NCI-H2029 (cell line): ENCODE results near the gene ADCY6.
"Not testable (repeated sequence)": the region's sequence is repeated elsewhere in the genome, so short reads cannot be mapped to it uniquely, and the experiment has no call there.

Experiments
- DNase-seq: peaks from one replicate; lab custom pipeline; 2025; lab: John Stamatoyannopoulos, UW

The ADCY6 gene

DNA sequence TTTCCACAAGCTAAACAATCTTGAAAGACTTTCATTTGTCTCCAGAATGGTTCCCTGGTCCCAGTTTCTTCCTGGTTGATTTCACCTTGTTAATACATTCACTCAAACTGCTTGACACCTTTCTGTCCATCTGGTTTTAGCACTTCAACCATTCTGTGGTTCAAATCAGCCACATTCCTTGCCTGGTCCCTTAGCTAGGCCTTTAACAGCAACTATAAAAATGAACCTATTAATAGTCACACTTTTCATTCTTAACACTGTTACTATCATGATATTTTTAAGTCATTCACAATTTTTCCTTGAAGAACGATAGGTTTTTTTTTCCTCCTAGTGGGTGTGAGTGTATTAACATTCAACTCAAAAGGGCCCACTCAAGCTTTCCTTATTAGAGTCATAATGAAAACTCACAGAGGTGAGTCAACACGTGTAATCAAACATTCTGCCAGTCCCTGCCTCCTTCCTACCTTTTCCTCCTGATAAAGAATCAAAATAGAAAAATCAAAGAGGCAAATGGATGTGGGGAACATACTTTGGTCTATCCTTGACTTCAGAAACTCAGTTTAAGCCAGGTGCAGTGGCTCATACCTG, 38.0 kb downstream of the ADCY6 start:
- no peak for DNase-seq

DNA sequence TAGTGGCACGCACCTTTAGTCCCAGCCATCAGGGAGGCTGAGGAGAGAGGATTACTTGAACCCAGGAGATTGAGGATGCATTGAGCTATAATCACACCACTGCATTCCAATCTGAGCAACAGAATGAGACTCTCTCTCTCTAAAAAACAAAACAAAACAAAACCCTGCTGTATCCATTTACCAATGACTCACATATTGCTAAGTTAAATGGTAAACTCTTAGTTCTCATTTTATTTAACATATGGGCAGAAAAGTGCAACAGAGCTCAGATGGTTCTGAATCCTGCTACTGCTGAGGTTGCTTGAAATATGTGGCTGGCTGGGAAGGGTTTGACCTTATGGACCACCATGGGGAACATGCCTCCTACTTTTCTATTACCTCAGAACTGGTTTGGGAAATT, 38.7 kb downstream of the ADCY6 start:
- no peak for DNase-seq

DNA sequence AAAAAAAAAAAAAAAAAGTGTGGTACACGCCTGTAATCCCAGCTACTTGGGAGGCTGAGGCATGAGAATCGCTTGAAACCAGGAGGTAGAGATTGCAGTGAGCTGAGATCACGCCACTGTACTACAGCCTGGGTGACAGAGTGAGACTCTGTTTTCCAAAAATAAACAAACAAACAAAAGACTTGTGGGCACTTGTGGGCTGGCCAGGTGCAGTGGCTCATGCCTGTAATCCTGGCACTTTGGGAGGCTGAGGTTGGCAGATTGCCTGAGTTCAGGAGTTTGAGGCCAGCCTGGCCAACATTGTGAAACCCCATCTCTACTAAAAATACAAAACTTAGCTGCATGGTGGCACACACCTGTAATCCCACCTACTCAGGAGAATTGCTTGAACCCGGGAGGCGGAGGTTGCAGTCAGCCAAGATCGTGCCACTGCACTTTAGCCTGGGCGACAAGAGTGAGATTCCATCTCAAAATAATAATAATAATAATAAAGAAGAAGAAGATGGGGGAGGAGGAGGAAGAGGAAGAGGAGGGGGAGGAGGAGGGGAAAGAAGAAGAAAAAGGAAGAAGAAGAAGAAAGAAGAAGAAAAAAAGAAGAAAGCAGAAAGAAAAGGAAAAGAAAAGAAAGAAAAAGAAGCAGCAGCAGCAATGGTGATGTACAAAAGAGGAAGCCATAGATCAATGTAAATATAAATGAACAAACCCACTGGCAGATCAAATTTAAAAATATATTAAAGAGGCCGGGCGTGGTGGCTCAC, 44.5 kb downstream of the ADCY6 start:
- peak; percentile 70 for DNase-seq

DNA sequence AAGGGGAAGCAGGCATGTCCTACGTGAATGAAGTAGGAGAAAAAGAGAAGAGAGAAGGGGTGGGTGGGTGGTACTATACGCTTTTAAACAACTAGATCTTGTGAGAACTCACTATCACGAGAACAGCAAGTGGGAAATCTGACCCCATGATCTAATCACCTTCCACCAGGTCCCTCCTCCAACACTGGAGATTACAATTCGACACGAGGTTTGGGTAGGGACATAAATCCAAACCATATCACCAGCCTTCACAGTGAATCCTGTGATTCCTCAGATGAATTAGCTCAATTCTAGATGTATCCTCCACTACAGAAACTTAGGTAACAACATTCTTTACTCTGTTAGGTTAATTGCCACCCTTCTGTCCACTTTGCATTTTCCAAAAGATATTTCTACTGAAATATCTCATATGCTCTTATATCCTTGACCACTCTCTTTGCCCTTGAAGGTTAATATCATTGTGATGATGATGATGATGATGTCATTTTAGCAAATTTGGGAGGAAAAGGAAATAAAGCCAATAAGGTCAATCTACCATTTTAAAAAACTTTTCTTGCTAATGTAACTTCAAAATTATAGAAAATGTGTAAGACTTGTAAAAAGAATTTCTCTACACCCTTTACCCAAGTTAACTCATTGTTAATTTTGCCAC, 49.1 kb downstream of the ADCY6 start:
- DNase-seq: no peak

DNA sequence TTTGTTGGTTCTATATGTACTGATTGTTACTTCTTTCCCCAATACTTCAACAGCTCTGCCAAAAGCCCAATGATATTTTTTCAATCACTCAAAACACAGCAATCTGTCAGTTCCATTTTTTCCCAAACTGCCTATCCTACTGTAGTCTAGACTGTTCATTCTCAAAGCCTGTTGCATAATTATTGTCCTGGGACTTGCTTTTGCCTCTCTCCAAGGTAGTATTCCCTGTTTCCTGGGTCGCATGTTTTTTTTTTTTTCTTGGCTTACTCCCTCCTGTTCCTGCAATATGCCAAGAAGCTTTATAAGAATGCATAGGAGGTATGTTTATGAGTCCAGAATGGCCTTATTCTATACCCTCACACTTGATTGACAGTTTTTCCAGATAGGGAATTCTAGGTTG, 52.4 kb downstream of the ADCY6 start:
- DNase-seq: no peak

- no peak for DNase-seq
Observed at GRCh38 chr12:48728807-48729206, 60.1 kb downstream of the ADCY6 start.

GRCh38 chr12:48720737-48721136, 68.2 kb downstream of the ADCY6 start:
- DNase-seq: not testable (repeated sequence)

- not testable (repeated sequence) for DNase-seq
Observed at GRCh38 chr12:48720171-48720570, 68.7 kb downstream of the ADCY6 start.

DNA sequence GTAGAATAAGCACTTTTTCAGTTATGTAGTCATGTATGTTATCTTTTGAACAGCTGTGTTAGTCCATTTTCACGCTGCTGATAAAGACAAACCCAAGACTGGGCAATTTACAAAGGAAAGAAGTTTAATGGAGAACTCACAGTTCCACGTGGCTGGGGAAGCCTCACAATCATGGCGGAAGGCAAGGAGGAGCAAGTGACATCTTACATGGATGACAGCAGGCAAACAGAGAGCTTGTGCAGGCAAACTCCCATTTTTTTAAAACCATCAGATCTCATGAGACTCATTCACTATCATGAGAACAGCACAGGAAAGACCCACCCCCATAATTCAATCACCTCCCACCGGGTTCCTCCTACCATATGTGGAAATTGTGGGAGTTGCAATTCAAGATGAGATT, 69.9 kb downstream of the ADCY6 start:
- not testable (repeated sequence) for DNase-seq

GRCh38 chr12:48717252-48717695, 71.6 kb downstream of the ADCY6 start:
- no peak for DNase-seq

DNA sequence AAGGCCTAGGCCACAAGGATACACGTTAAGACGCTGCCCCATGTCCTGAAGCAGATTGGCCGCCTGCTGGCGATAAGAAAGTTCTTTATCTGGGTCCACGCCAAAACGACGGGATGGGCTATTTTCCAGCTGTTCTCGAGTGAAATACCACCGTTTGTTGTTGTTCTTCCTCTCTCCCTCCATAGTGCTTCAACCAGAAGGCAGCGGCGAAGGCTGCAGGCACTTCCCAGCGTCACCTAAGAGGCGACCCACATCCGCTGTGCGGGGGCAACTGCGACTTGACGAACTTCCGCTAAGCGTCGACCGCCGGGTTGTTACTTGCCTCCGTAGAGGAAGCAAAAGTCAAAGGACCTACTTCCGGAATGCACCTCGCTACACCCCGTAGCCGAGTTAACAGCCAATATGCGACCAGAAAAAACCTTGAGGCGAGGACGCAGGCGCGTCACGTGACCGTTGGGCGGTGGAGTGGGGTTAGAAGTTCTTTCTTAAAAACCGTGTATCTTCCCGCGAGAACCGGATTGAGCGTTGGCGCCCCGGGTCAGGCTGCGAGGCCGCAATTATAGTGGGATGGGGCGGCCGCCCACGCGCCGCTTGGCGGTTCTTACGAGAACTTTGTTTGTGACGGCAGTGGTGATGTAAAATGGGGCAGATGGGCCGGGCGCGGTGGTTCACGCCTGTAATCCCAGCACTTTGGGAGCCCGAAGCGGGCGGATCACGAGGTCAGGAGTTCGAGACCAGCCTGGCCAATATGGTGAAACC, 72.2 kb downstream of the ADCY6 start, which contains the start of gene CCNT1:
Gene CCNT1 (minus strand): TSS at position 215 of the 759 bp plus-strand sequence. CDS start 32 bp downstream, at position 183.
- peak; percentile 100 for DNase-seq
